ENCODE results near the gene ZFP2.

DNA sequence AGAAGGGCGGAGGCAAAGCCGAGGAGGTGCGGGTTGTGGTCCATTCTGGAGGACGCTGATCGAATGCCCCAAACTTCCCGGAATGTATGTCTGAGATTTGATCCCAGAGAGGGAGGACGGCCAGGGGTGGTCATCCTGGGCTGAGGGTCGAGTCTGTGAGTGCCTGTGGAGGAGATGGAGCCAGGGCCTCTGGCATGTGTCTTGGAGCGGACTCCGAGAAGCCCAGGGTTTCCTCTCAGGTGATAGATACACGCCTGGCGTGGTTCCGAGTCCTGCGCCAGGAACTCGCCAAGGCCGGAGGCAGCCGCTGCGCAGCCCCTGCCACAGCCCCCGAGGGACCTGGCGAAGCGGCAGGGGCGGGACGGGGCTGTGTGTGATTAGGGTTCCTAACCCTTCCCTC lies 45.6 kb downstream of the ZFP2 start:
- TF ChIP-seq, protein P1, sequence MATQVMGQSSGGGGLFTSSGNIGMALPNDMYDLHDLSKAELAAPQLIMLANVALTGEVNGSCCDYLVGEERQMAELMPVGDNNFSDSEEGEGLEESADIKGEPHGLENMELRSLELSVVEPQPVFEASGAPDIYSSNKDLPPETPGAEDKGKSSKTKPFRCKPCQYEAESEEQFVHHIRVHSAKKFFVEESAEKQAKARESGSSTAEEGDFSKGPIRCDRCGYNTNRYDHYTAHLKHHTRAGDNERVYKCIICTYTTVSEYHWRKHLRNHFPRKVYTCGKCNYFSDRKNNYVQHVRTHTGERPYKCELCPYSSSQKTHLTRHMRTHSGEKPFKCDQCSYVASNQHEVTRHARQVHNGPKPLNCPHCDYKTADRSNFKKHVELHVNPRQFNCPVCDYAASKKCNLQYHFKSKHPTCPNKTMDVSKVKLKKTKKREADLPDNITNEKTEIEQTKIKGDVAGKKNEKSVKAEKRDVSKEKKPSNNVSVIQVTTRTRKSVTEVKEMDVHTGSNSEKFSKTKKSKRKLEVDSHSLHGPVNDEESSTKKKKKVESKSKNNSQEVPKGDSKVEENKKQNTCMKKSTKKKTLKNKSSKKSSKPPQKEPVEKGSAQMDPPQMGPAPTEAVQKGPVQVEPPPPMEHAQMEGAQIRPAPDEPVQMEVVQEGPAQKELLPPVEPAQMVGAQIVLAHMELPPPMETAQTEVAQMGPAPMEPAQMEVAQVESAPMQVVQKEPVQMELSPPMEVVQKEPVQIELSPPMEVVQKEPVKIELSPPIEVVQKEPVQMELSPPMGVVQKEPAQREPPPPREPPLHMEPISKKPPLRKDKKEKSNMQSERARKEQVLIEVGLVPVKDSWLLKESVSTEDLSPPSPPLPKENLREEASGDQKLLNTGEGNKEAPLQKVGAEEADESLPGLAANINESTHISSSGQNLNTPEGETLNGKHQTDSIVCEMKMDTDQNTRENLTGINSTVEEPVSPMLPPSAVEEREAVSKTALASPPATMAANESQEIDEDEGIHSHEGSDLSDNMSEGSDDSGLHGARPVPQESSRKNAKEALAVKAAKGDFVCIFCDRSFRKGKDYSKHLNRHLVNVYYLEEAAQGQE (IDR thresholded peaks at IDR 0.05; ENCODE audit: borderline replicate concordance in 1 of 2, low read depth in 1 of 2, low read length in 2 of 2) = no peak
- TF ChIP-seq GABPB1 (CRISPR knock-in tag; IDR thresholded peaks at IDR 0.05) (no peak), RAD21 (CRISPR knock-in tag; IDR thresholded peaks at IDR 0.05) (no peak), ZNF510 (CRISPR knock-in tag; IDR thresholded peaks at IDR 0.05; ENCODE audit: low read depth) (no peak)
